NT2/D1 (cell line): ENCODE data around the gene PMM2.

Experiments used
- SUZ12 ChIP-seq: IDR thresholded peaks from 2 replicates; pipeline ENCODE4 v1.6.1; 2011; ENCODE audit not compliant: insufficient read length, insufficient read depth; ENCODE audit errors: extremely low read depth
- YY1 ChIP-seq: IDR thresholded peaks from 2 replicates; pipeline ENCODE4 v1.6.1; 2011; ENCODE audit not compliant: insufficient read length, insufficient read depth
- ZNF274 ChIP-seq: IDR thresholded peaks from 2 replicates; pipeline ENCODE4 v1.6.1; 2011; ENCODE audit warnings: mild to moderate bottlenecking, low read depth, low read length

DNA sequence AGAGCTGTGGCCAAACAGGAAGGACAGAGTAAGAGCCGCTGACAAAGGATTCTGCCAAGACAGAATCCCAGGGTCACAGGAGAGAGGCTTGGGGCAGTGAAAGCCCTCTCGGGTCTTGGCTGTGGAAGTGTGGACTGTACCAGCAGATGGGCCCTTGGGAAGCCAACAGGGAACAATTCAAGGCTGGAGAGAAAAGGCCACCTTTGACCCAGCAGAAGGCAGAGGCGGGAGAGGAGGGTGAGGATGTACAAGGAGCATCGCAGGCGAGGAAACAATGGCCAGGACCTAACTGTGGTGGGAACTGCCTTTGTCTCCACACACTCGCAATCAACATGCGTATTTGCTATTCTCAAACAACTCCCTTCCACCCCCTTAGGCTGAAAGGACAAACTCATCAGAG, 55.5 kb downstream of the PMM2 start:
- TF ChIP-seq SUZ12 (no peak), YY1 (no peak), ZNF274 (no peak)
